Urinary bladder (tissue), 4 donors: ENCODE measurements around the gene AMN. TPM values are rescaled to one million over a fixed set of nuclear protein-coding genes. Genes with fewer than 3 reads are reported as not detected.

Source experiments
- DNase-seq: peaks from one replicate; pipeline ENCODE4 v3.0.0-alpha.2; 2015; ENCODE audit errors: extremely low spot score
- H3K27ac ChIP-seq: one replicate; pipeline ENCODE4 v1.5.1; 2013; ENCODE audit warnings: low read depth, mild to moderate bottlenecking, moderate library complexity
- H3K36me3 ChIP-seq: one replicate; pipeline ENCODE4 v1.6.1; 2013; ENCODE audit warnings: mild to moderate bottlenecking, moderate library complexity; ENCODE audit not compliant: insufficient read depth
- H3K4me1 ChIP-seq: one replicate; pipeline ENCODE4 v1.6.1; 2013; ENCODE audit warnings: mild to moderate bottlenecking, moderate library complexity; ENCODE audit not compliant: insufficient read depth
- H3K4me3 ChIP-seq: one replicate; pipeline ENCODE4 v1.5.1; 2013; ENCODE audit warnings: low read depth, low read length
- WGBS: extraction: QIAGEN DNeasy Blood & Tissue Kit; methylation state at CpG from one replicate; pipeline ENCODE4 v1.1.7; 2013; 5-methylcytosine and 5-hydroxymethylcytosine counted together
- polyA plus RNA-seq: library from polyadenylated mRNA; stranded (reverse); fragments of 200-250 nt; gene quantifications from one replicate; pipeline ENCODE4 v1.2.3, GENCODE V29; 2013
- total RNA-seq: library from RNA; depleted of rRNA; stranded (reverse); fragments of >200 nt; gene quantifications from one replicate; pipeline ENCODE4 v1.2.3, GENCODE V29; 2014
- donor health status: healthy with polysubstance abuse.
- donor health status: healthy.

Gene AMN
- total and polyA plus RNA-seq, 2 donors: 0.21 to 1.0 TPM

DNA sequence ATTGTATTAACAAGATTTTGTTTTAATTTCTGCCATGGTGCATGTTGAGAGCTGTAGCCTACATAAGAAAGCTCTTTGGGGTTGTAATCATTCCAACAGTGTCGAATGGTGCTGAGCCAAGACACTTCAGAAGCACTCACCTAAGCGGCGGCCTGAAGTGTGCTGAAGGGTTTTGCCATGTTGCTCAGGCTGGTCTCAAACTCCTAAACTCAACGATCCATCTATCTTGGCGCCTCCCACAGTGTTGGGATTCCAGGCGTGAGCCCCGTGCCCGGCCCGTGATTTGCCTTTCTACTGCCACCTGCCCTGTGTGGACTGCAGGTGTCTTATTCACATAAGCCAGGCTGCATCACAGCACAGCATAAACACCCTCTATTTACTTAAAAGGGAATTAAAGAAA, 48.9 kb downstream of the AMN start:
- H3K4me3 ChIP-seq: no peak overlapping the region
- 93% methylated on average over 9 of the region's 9 CpGs for WGBS
- no peak for DNase-seq
- H3K27ac ChIP-seq: no peak overlapping the region
- H3K4me1 ChIP-seq: no peaks in the 10 kb centered on the region
- H3K36me3 ChIP-seq: peaks cover 7% of the 10 kb centered on the region

DNA sequence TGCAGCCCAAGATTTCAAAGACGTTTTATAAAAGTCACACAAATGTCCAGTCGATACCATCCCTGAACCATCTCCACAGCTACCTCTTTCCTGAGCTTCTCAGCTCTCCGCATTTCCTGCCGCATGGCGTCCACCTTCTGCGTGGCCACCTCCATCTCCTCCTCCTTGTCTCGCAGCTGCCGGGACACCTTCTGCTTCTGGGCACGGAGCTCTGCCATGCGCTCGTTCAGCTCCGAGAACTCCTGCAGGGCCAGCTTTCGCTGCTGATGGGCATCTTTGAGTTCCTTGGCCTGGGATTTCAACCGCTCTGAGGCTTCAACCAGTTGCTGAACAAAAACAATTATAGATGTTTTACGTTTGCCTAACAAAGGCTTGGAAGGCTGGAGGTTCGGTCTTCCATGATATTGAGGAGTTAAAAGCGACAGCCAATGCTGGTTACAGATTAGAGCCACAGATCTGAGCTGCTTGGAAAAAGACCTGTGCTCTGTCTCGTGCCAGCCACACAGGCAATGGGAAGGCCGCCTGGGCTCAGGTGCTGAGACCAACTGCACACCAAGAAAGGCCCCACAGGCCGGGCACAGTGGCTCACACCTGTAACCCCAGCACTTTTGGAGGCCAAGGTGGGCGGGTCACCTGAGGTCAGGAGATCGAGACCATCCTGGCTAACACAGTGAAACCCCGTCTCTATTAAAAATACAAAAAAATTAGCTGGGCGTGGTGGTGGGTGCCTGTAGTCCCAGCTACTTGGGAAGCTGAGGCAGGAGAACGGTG, 49.6 kb downstream of the AMN start:
- no peaks in the 10 kb centered on the region for H3K4me1 ChIP-seq
- no peak for DNase-seq
- peaks cover 7% of the 10 kb centered on the region for H3K36me3 ChIP-seq
- H3K27ac ChIP-seq: no peak overlapping the region
- 95% methylated on average over 25 of the region's 25 CpGs for WGBS
- no peak overlapping the region for H3K4me3 ChIP-seq

DNA sequence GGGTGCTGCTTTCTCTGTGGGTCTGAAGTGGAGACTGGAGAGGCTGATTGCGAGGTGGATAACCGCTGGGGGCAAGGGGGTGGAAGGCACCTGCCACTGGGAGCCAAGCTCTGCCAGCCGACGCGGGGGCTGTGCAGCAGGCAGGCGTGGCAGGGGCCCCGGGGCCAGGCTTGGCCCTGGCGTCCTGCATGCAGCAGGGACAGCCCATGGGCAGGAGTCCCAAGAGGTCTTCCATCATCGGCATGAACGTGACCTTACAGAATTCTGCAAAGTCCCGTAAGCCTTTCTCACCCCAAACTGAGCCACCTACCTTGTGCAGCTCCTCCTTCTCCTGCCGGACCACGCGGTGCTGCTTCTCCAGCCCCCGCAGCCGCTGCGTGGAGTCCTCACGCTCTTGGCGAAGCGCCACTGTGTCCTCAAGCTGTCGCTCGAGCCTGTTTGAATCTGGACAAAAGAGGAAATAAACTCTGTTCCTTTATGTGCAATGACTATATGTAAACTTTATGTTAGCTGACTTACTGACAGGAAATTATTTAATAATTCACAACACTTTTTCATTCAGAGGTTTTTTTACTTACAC, 51.3 kb downstream of the AMN start:
- Histone ChIP-seq H3K27ac (no peak overlapping the region), H3K4me3 (no peak overlapping the region), H3K4me1 (no peaks in the 10 kb centered on the region), H3K36me3 (peaks cover 5% of the 10 kb centered on the region)
- 80% methylated on average over 22 of the region's 22 CpGs for WGBS
- no peak for DNase-seq

DNA sequence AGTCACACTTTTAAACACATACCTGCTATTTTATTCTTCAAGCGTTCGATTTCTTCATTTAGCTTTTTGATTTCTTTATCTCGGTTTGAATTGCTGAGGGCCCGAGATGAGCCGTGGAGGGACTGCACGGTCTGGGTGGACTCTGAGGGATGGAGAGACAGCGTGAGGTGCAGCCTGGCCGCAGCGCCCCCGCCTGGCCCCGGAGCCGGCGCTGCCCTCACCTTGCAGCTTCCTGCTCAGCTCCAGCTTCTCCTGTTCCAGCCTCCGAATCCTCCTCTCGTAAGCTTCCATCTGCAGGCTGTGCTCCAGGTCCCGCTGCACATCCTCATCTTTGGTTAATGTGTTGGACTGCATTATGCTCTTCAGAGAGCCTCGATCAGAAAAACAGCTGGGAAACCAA, 53.2 kb downstream of the AMN start:
- peaks cover 2% of the 10 kb centered on the region for H3K36me3 ChIP-seq
- WGBS: 91% methylated on average over 17 of the region's 17 CpGs
- no peak for DNase-seq

DNA sequence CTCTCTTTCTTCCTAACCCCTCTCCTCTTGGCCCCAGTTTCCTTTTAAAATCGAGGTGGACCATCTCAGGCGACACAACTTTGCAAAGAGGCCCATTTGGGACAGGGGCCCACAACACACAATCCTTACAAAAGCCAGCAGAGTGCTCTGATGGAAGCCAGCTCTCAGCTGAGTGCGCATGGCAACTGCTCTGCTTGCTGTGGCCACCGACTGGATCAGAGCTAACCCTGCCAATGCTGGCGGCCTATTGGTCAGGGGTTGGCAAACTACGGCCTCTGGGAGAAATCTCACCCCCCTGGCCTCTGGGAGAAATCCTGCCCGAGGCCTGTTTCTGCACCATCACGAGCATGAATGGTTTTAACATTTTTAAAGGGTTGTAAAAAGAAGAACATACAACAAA, 55.0 kb downstream of the AMN start:
- Histone ChIP-seq H3K4me3 (no peak overlapping the region), H3K36me3 (peaks cover 2% of the 10 kb centered on the region), H3K4me1 (no peaks in the 10 kb centered on the region), H3K27ac (no peak overlapping the region)
- DNase-seq: no peak
- WGBS: 85% methylated on average over 8 of the region's 8 CpGs

More for the DNA sequence above, 53.2 kb downstream of the AMN start:
- no peaks in the 10 kb centered on the region for H3K4me1 ChIP-seq
- no peak overlapping the region for H3K27ac ChIP-seq
- no peak overlapping the region for H3K4me3 ChIP-seq

DNA sequence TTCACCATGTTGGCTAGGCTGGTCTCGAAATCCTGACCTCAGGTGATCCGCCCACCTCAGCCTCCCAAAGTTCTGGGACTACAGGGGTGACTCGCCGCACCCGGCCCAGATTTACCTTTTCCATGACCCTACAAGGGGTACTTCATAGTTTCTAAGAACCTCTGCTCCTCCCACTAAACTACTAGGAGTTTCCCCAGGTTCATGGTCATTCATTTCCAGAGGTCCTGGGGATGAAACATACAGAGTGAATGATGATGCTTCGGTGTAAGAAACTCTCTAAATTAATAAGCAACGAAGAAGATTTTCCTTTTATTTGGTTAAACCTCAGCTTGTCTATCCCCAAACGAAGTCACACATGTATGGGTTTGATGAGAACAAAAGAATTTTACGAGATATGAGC, 56.9 kb downstream of the AMN start:
- Histone ChIP-seq H3K4me1 (no peaks in the 10 kb centered on the region), H3K4me3 (no peak overlapping the region), H3K36me3 (peaks cover 2% of the 10 kb centered on the region), H3K27ac (no peak overlapping the region)
- 97% methylated on average over 9 of the region's 9 CpGs for WGBS
- no peak for DNase-seq

DNA sequence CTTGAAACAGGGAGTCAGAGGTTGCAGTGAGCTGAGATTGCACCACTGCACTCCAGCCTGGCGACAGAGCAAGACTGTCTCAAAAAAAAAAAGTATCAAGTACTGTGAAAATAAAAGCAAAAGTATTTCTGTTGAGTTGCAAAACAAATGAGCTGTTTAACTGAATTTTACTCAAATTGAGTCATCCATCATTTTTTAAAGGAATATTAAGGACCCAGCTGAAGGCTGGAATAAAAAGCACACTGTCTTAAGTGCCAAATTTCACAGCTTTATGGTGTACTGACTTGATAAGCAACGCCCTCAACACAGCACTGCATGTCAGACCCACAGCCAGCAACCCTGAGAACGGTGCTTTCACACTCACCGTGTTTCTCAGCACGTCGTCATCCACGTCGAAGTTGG, 57.9 kb downstream of the AMN start:
- 88% methylated on average over 8 of the region's 8 CpGs for WGBS
- H3K36me3 ChIP-seq: peaks cover 2% of the 10 kb centered on the region
- no peak overlapping the region for H3K27ac ChIP-seq
- no peak for DNase-seq
- no peaks in the 10 kb centered on the region for H3K4me1 ChIP-seq
- H3K4me3 ChIP-seq: no peak overlapping the region

Other genes with a start within 250 kb of the AMN start
- gene TRAF3, start 145.2 kb upstream of the AMN start, total RNA-seq: 12.4 TPM
- 8.8 TPM for gene TRAF3, start 145.2 kb upstream of the AMN start, polyA plus RNA-seq
- 74.4 TPM for gene CDC42BPB, start 134.9 kb downstream of the AMN start, total RNA-seq
- 68.9 TPM for gene CDC42BPB, start 134.9 kb downstream of the AMN start, polyA plus RNA-seq
- not detected for gene LBHD2, start 161.5 kb downstream of the AMN start, total RNA-seq
- not detected for gene LBHD2, start 161.5 kb downstream of the AMN start, polyA plus RNA-seq
- 0.79 TPM for gene EXOC3L4, start 172.1 kb downstream of the AMN start, total RNA-seq
- 3.2 TPM for gene EXOC3L4, start 172.1 kb downstream of the AMN start, polyA plus RNA-seq
- 45.7 TPM for gene TNFAIP2, start 200.8 kb downstream of the AMN start, total RNA-seq
- 169 TPM for gene TNFAIP2, start 200.8 kb downstream of the AMN start, polyA plus RNA-seq